Subcutaneous adipose tissue (tissue), 4 donors: ENCODE results near the gene INPP4A. TPM values are rescaled to one million over a fixed set of nuclear protein-coding genes. Genes with fewer than 3 reads are reported as not detected.

Experiments used
- CTCF ChIP-seq: fragments of 450-650 bp; IDR thresholded peaks from one replicate; pipeline ENCODE4 v1.5.1; 2016; ENCODE audit warnings: low read depth, mild to moderate bottlenecking, control low read depth, antibody characterized with exemption, moderate library complexity
- total RNA-seq, 4 donors: library from RNA; depleted of rRNA; stranded (reverse); fragments of >200 nt; gene quantifications; one replicate each; pipeline ENCODE4 v1.1.0, GENCODE V29; 2016

Gene INPP4A
- total RNA-seq, 4 donors from 2014 or later = 18.9 to 38.2 (median 22.0) TPM

- TF ChIP-seq CTCF = no peak
Measured at GRCh38 chr2:98606431-98606830, 161.8 kb downstream of the INPP4A start.

GRCh38 chr2:98607104-98607503 lies 162.4 kb downstream of the INPP4A start:
- TF ChIP-seq CTCF = no peak

GRCh38 chr2:98607741-98608115 lies 163.1 kb downstream of the INPP4A start:
- no peak for TF ChIP-seq CTCF

GRCh38 chr2:98608116-98608961 lies 163.7 kb downstream of the INPP4A start, which contains the start of the genes COA5 and UNC50:
COA5 (minus strand) TSS chr2:98608512; CDS start chr2:98608405, 107 bp downstream.
UNC50 (plus strand) TSS chr2:98608589; CDS start chr2:98609760, 1,171 bp downstream.
- TF ChIP-seq CTCF = no peak

- TF ChIP-seq CTCF = no peak
Measured at GRCh38 chr2:98608962-98609604, 164.4 kb downstream of the INPP4A start.

GRCh38 chr2:98614024-98614739 lies 169.5 kb downstream of the INPP4A start:
- TF ChIP-seq CTCF = no peak

- TF ChIP-seq CTCF = no peak
Measured at GRCh38 chr2:98615481-98615880, 170.8 kb downstream of the INPP4A start.
